Measurements from ENCODE around the gene TCERG1L. TPM values are rescaled to one million over a fixed set of nuclear protein-coding genes. Genes with fewer than 3 reads are reported as not detected.

The TCERG1L gene
- total RNA-seq, 2 experiments from 2014 or later: 0.08 TPM; not detected in 1

GRCh38 chr10:131044379-131045111 lies 267.0 kb downstream of the TCERG1L start:
- Mint-ChIP-seq H3K9me3 (no peaks in the 10 kb centered on the region), H3K4me3 (no peak overlapping the region), H3K4me1 (no peaks in the 10 kb centered on the region), H3K27me3 (no peaks in the 10 kb centered on the region), H3K36me3 (no peaks in the 10 kb centered on the region), H3K27ac (no peak overlapping the region)
- no peak for DNase-seq

- H3K27me3 Mint-ChIP-seq: no peaks in the 10 kb centered on the region
- no peaks in the 10 kb centered on the region for H3K9me3 Mint-ChIP-seq
These were observed 268.4 kb downstream of the TCERG1L start for GRCh38 chr10:131043039-131043691.

More at GRCh38 chr10:131043039-131043691, 268.4 kb downstream of the TCERG1L start:
- Mint-ChIP-seq H3K4me1 (no peaks in the 10 kb centered on the region), H3K4me3 (no peak overlapping the region), H3K36me3 (no peaks in the 10 kb centered on the region), H3K27ac (no peak overlapping the region)
- DNase-seq: no peak

Data from activated naive CD8-positive, alpha-beta T cell treated with anti-CD3 and anti-CD28 coated beads for 36 hours (primary cell).